Hepatocyte (in vitro differentiated cells): ENCODE data around the gene IL17RD. TPM values are rescaled to one million over a fixed set of nuclear protein-coding genes. Genes with fewer than 3 reads are reported as not detected.

ENCODE experiments used
- DNase-seq: peaks from one replicate; pipeline ENCODE4 v3.0.0-alpha.2; 2016; ENCODE audit warnings: low spot score
- H2AFZ ChIP-seq: fragments of 200-600 bp; sonication (generic); 2 replicates; pipeline ENCODE4 v1.6.0; 2016; ENCODE audit warnings: antibody characterized with exemption, mild to moderate bottlenecking
- H3K27ac ChIP-seq: fragments of 200-600 bp; sonication (generic); 2 replicates; pipeline ENCODE4 v1.5.1; 2016; ENCODE audit warnings: mild to moderate bottlenecking
- H3K27me3 ChIP-seq: fragments of 200-600 bp; sonication (generic); 2 replicates; pipeline ENCODE4 v1.6.1; 2016
- H3K36me3 ChIP-seq: fragments of 200-600 bp; sonication (generic); replicated peaks from 2 replicates; pipeline ENCODE4 v1.5.1; 2016; ENCODE audit warnings: low read depth; ENCODE audit not compliant: insufficient read depth
- H3K4me1 ChIP-seq: fragments of 200-600 bp; sonication (generic); 2 replicates; pipeline ENCODE4 v1.5.1; 2016; ENCODE audit warnings: mild to moderate bottlenecking, moderate library complexity; ENCODE audit not compliant: insufficient read depth
- H3K4me2 ChIP-seq: fragments of 200-600 bp; sonication (generic); 2 replicates; pipeline ENCODE4 v1.6.0; 2016
- H3K4me3 ChIP-seq: fragments of 200-600 bp; sonication (generic); 2 replicates; pipeline ENCODE4 v1.5.1; 2016; ENCODE audit warnings: mild to moderate bottlenecking
- H3K79me2 ChIP-seq: fragments of 200-600 bp; sonication (generic); 2 replicates; pipeline ENCODE4 v1.6.0; 2017; ENCODE audit warnings: mild to moderate bottlenecking
- H3K9me2 ChIP-seq: fragments of 200-600 bp; sonication (generic); replicated peaks from 2 replicates; pipeline ENCODE4 v1.6.0; 2017; ENCODE audit warnings: mild to moderate bottlenecking; ENCODE audit not compliant: insufficient read depth
- H3K9me3 ChIP-seq: fragments of 200-600 bp; sonication (generic); 2 replicates; pipeline ENCODE4 v1.5.1; 2016; ENCODE audit warnings: low read depth, mild to moderate bottlenecking
- H4K20me1 ChIP-seq: fragments of 200-600 bp; sonication (generic); 2 replicates; pipeline ENCODE4 v1.6.0; 2016; ENCODE audit warnings: mild to moderate bottlenecking; ENCODE audit not compliant: insufficient read depth, poor library complexity, severe bottlenecking
- EZH2 ChIP-seq: fragments of 200-600 bp; sonication (generic); IDR thresholded peaks from 2 replicates; pipeline ENCODE4 v1.6.1; 2016; ENCODE audit warnings: antibody characterized with exemption, mild to moderate bottlenecking, borderline replicate concordance
- EZH2phosphoT487 ChIP-seq: fragments of 200-600 bp; sonication (generic); IDR thresholded peaks from one replicate; pipeline ENCODE4 v1.6.1; 2018; ENCODE audit warnings: antibody characterized with exemption, mild to moderate bottlenecking, low read depth, moderate library complexity; ENCODE audit not compliant: unreplicated experiment, severe bottlenecking
- WGBS: methylation state at CpG from one replicate; pipeline ENCODE4 v1.1.6; 2016; ENCODE audit warnings: low lambda C conversion rate; ENCODE audit errors: missing lambda C conversion rate; 5-methylcytosine and 5-hydroxymethylcytosine counted together
- polyA plus RNA-seq: library from polyadenylated mRNA; unstranded; fragments of >200 nt; fragmentation: Nextera tagmentation; extraction: Ambion mirVana; gene quantifications from 2 replicates; pipeline ENCODE4 v1.2.1, GENCODE V29; 2016
- total RNA-seq: library from RNA; depleted of rRNA; stranded (reverse); fragments of >200 nt; gene quantifications from 2 replicates; pipeline ENCODE4 v1.2.3, GENCODE V29; 2014
- TF ChIP-seq, protein P1 (sequence below): fragments of 200-600 bp; sonication (generic); IDR thresholded peaks from 2 replicates; pipeline ENCODE4 v1.5.1; 2016; ENCODE audit warnings: antibody characterized with exemption, mild to moderate bottlenecking; ENCODE audit not compliant: poor library complexity

The IL17RD gene
- total and polyA plus RNA-seq, 2 experiments from 2014 or later: 1.7 to 6.2 TPM

GRCh38 chr3:57152151-57153143, 12.7 kb downstream of the IL17RD start:
- Histone ChIP-seq H3K9me3 (no peaks in the 10 kb centered on the region), H3K36me3 (no peaks in the 10 kb centered on the region), H3K27me3 (no peaks in the 10 kb centered on the region), H2AFZ (no peak overlapping the region), H3K9me2 (no peaks in the 10 kb centered on the region), H4K20me1 (no peaks in the 10 kb centered on the region), H3K4me3 (no peak overlapping the region), H3K27ac (peak overlapping the region; percentile 0), H3K4me2 (peak overlapping the region; percentile 19), H3K79me2 (peaks cover 29% of the 10 kb centered on the region), H3K4me1 (peaks cover 11% of the 10 kb centered on the region)
- 65% methylated on average over 19 of the region's 19 CpGs for WGBS
- TF ChIP-seq, protein P1, sequence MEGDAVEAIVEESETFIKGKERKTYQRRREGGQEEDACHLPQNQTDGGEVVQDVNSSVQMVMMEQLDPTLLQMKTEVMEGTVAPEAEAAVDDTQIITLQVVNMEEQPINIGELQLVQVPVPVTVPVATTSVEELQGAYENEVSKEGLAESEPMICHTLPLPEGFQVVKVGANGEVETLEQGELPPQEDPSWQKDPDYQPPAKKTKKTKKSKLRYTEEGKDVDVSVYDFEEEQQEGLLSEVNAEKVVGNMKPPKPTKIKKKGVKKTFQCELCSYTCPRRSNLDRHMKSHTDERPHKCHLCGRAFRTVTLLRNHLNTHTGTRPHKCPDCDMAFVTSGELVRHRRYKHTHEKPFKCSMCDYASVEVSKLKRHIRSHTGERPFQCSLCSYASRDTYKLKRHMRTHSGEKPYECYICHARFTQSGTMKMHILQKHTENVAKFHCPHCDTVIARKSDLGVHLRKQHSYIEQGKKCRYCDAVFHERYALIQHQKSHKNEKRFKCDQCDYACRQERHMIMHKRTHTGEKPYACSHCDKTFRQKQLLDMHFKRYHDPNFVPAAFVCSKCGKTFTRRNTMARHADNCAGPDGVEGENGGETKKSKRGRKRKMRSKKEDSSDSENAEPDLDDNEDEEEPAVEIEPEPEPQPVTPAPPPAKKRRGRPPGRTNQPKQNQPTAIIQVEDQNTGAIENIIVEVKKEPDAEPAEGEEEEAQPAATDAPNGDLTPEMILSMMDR: no peak
- TF ChIP-seq EZH2 (no peak), EZH2phosphoT487 (no peak)
- DNase-seq: no peak

GRCh38 chr3:57151749-57152148, 13.4 kb downstream of the IL17RD start:
- no peak overlapping the region for H2AFZ ChIP-seq

GRCh38 chr3:57151021-57151449, 14.1 kb downstream of the IL17RD start:
- no peaks in the 10 kb centered on the region for H3K36me3 ChIP-seq
- TF ChIP-seq EZH2 (no peak), EZH2phosphoT487 (no peak)
- TF ChIP-seq, protein P1: no peak
- H3K4me3 ChIP-seq: no peak overlapping the region
- H3K4me1 ChIP-seq: peaks cover 3% of the 10 kb centered on the region
- no peak overlapping the region for H2AFZ ChIP-seq
- no peaks in the 10 kb centered on the region for H3K27me3 ChIP-seq
- no peak for DNase-seq
- H3K4me2 ChIP-seq: no peak overlapping the region
- H3K79me2 ChIP-seq: peaks cover 20% of the 10 kb centered on the region
- no peaks in the 10 kb centered on the region for H4K20me1 ChIP-seq
- WGBS: 52% methylated on average over 2 of the region's 2 CpGs
- H3K27ac ChIP-seq: peak overlapping the region; percentile 29
- H3K9me2 ChIP-seq: no peaks in the 10 kb centered on the region
- no peaks in the 10 kb centered on the region for H3K9me3 ChIP-seq

More at GRCh38 chr3:57151749-57152148, 13.4 kb downstream of the IL17RD start:
- Histone ChIP-seq H3K36me3 (no peaks in the 10 kb centered on the region), H3K4me2 (no peak overlapping the region), H3K79me2 (peaks cover 26% of the 10 kb centered on the region), H4K20me1 (no peaks in the 10 kb centered on the region), H3K9me2 (no peaks in the 10 kb centered on the region), H3K9me3 (no peaks in the 10 kb centered on the region), H3K27me3 (no peaks in the 10 kb centered on the region), H3K4me3 (no peak overlapping the region), H3K4me1 (peaks cover 4% of the 10 kb centered on the region), H3K27ac (peak overlapping the region; percentile 0)
- TF ChIP-seq EZH2phosphoT487 (no peak), EZH2 (no peak)
- TF ChIP-seq, protein P1: no peak
- 88% methylated on average over 3 of the region's 3 CpGs for WGBS
- no peak for DNase-seq
